ENCODE measurements around the gene JPH2. TPM values are rescaled to one million over a fixed set of nuclear protein-coding genes. Genes with fewer than 3 reads are reported as not detected.
A peak's percentile ranks its signal among the peaks of the same experiment; 100 is the strongest.

Gene JPH2
- total RNA-seq, 1 donor from 2014 or later, result 4.9 TPM

DNA sequence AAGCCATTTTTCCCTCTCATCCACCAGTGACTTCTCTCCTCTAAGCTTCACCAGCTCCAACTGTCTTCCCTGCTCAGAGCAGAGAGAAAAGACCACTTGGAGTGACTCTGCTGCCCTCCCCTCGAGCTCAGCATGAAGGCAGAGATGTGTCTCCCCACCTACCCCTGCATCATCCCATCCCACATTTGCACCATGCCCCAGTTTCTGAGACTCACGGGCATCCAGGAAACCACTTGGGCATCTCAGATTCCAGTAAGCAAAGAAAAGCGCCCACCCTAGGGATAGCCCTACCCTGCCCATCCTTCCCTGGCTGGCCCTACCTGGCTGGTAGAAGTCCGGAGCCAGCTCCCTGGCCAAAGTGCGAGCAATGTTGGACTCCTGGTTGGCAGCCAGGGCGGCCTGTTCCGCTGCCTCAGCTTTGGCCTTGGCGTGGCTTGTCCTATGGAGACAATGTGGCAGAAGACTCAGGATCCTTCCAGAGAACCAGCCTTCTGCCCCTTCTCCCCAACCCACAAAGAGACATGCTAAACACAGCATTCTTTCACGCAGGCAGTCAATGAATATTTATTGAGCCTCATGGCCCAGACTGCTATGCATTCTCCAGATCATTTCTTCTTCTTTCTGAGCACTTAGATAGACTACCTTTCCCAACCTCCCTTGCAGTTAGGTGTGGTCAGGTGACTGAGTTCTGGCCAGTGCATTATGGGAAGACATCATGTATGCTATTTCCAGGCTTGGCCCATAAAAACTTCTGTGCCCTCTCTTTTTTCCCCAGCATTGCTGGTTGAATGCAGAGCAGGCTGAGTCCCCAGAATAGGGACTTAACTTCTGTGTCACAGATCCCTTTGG lies 68.6 kb downstream of the JPH2 start:
- no peak for DNase-seq (ENCODE audit: extremely low spot score, unreplicated experiment)
- Mint-ChIP-seq H3K4me1 (ENCODE audit: unreplicated experiment) (peaks cover 4% of the 10 kb centered on the region), H3K27ac (no peak overlapping the region), H3K36me3 (no peaks in the 10 kb centered on the region), H3K27me3 (peaks cover 11% of the 10 kb centered on the region), H3K9me3 (no peaks in the 10 kb centered on the region), H3K4me3 (no peak overlapping the region)
- TF ChIP-seq, protein P1, sequence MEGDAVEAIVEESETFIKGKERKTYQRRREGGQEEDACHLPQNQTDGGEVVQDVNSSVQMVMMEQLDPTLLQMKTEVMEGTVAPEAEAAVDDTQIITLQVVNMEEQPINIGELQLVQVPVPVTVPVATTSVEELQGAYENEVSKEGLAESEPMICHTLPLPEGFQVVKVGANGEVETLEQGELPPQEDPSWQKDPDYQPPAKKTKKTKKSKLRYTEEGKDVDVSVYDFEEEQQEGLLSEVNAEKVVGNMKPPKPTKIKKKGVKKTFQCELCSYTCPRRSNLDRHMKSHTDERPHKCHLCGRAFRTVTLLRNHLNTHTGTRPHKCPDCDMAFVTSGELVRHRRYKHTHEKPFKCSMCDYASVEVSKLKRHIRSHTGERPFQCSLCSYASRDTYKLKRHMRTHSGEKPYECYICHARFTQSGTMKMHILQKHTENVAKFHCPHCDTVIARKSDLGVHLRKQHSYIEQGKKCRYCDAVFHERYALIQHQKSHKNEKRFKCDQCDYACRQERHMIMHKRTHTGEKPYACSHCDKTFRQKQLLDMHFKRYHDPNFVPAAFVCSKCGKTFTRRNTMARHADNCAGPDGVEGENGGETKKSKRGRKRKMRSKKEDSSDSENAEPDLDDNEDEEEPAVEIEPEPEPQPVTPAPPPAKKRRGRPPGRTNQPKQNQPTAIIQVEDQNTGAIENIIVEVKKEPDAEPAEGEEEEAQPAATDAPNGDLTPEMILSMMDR (conservative IDR thresholded peaks at IDR 0.05), result no peak

DNA sequence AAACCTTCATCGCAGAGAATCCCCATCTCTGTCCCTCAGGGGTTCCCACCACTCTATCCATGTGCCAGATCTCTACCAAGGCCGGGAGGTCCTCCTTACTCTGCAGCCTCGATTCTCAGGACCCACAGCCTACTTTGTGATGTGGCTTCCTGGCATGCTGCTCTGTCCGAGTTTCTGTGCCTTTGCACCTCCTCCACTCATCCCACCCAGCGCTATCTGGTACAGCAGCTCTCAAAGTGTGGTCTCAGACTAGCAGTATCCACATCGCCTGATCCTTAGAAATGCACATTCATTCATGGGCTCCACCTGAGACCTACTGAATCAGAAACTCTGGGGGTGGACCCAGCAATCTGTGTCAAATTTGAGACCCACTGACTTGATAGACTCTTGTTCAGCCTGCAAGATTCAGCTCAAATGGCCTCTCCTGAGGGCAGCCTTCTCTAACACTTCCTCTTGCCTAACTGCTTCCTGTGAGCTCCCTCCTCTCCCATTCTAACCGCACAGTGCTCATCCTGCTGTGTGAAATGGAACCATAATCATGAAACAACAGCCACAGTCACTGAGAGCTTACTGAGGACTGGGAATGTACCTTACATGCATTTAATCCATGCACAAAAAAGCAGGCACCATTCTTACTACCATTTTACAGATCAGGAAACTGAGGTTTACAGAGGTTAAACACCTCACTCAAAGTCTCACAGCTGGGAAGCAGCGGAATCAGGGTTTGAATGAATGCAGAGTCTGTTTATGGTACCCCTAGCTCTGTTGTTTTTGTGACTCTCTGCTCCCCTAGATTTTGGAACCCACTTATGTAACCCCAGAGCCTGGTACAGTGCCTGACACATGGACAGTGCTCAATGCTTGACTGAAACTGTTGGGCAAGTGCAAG lies 69.4 kb downstream of the JPH2 start:
- Mint-ChIP-seq H3K4me3 (no peak overlapping the region), H3K27me3 (peaks cover 8% of the 10 kb centered on the region), H3K9me3 (no peaks in the 10 kb centered on the region), H3K4me1 (ENCODE audit: unreplicated experiment) (peaks cover 4% of the 10 kb centered on the region), H3K36me3 (no peaks in the 10 kb centered on the region), H3K27ac (peak overlapping the region; percentile 22)
- DNase-seq (ENCODE audit: extremely low spot score, unreplicated experiment), result no peak
- TF ChIP-seq, protein P1 (conservative IDR thresholded peaks at IDR 0.05), result no peak

DNA sequence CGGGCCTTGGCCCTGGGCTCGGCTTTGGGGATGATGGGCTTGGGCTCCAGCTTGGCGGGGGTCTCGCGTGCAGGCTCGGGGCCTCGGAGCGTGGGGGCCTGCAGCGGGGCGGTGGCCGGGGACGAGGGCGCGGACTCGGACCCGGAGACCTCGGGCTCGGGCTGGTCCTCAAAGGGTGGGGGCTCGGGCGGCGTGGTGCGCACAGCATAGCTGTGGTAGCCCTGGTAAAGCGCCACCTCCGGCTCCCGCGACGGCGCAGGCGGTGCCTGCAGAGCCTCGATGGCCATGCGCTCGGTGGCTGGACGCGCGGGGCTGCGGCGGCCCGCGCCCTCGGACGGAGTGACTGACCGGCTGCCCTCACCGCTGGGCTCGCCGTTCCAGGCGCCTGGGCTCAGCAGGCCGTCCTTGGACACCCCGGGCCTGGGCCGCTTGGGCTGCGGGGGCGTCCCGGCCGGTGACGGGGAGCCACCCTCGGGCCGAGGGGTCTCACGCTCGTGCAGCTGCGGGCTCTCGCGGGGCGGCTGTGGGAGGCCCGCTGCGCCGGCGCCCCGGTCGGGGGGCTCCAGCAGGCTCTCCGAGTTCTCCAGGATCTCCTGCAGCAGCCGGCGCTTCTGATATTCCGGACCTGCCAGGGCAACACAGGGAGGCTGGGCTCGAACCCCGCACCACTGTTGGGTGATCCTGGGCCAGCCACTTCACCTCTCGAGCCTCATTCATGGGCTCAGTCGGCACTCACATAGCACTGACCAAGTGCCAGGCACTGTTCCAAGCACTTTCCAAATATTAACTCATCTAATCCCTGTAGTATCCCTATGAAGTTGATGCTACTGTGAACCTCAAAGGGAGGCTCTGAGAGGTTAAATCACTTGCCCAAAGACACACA lies 71.0 kb downstream of the JPH2 start:
- no peak for DNase-seq (ENCODE audit: extremely low spot score, unreplicated experiment)
- Mint-ChIP-seq H3K4me3 (no peak overlapping the region), H3K27ac (peak overlapping the region; percentile 30)

DNA sequence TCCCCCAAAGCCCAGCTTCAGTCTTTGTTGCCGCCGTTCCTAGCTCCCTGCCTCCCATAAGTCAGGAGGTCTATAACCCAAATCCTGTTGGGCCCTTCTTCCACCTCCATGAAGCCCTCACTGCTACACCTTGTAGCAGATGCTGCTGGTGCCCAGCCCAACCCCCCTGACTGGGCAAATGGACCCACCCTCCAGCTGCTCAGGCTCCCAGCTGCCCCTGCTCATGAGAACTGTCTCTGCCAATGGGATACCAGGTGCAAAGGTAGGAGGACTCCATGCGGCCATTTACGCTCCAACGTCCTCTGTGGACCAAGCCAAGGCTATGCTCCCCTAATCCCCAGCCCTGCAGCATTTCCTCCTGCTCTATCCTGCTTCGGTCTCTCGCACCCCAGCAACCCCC lies 71.8 kb downstream of the JPH2 start:
- no peak overlapping the region for H3K4me3 Mint-ChIP-seq
- no peaks in the 10 kb centered on the region for H3K9me3 Mint-ChIP-seq
- peaks cover 5% of the 10 kb centered on the region for H3K27me3 Mint-ChIP-seq
- H3K4me1 Mint-ChIP-seq (ENCODE audit: unreplicated experiment), result no peaks in the 10 kb centered on the region
- no peaks in the 10 kb centered on the region for H3K36me3 Mint-ChIP-seq
- no peak overlapping the region for H3K27ac Mint-ChIP-seq
- no peak for DNase-seq (ENCODE audit: extremely low spot score, unreplicated experiment)
- TF ChIP-seq, protein P1 (conservative IDR thresholded peaks at IDR 0.05), result no peak

More for the DNA sequence above, 71.0 kb downstream of the JPH2 start:
- no peaks in the 10 kb centered on the region for H3K36me3 Mint-ChIP-seq
- TF ChIP-seq, protein P1 (conservative IDR thresholded peaks at IDR 0.05), result no peak
- H3K9me3 Mint-ChIP-seq, result no peaks in the 10 kb centered on the region
- H3K4me1 Mint-ChIP-seq (ENCODE audit: unreplicated experiment), result peaks cover 2% of the 10 kb centered on the region
- H3K27me3 Mint-ChIP-seq, result peaks cover 7% of the 10 kb centered on the region

Measured in type B pancreatic cell (in vitro differentiated cells).